Mucosa of stomach (tissue), 1 donor: ENCODE measurements around the gene CMTM3.
"Not testable (repeated sequence)": the region's sequence is repeated elsewhere in the genome, so short reads cannot be mapped to it uniquely, and the experiment has no call there.

Source experiments
- H3K27me3 ChIP-seq: one replicate; pipeline ENCODE4 v1.7.0; 2013; ENCODE audit warnings: mild to moderate bottlenecking, low read length; ENCODE audit not compliant: control insufficient read depth, insufficient read depth
- H3K36me3 ChIP-seq: one replicate; pipeline ENCODE4 v1.7.0; 2013; ENCODE audit warnings: low read length; ENCODE audit not compliant: control insufficient read depth, insufficient read depth
- H3K4me1 ChIP-seq: one replicate; pipeline ENCODE4 v1.7.0; 2013; ENCODE audit warnings: mild to moderate bottlenecking, low read length; ENCODE audit not compliant: control insufficient read depth, insufficient read depth
- H3K4me3 ChIP-seq: one replicate; pipeline ENCODE4 v1.7.0; 2013; ENCODE audit warnings: low read length
- H3K9ac ChIP-seq: one replicate; pipeline ENCODE4 v1.7.0; 2013; ENCODE audit warnings: mild to moderate bottlenecking, low read length, moderate library complexity
- H3K9me3 ChIP-seq: one replicate; pipeline ENCODE4 v1.7.0; 2013; ENCODE audit warnings: mild to moderate bottlenecking, low read length, moderate library complexity; ENCODE audit not compliant: control insufficient read depth
- donor health status: Pancreatic carcinoma.

Gene CMTM3

GRCh38 chr16:66603537-66604375 lies 748 bp upstream of the CMTM3 start:
- no peaks in the 10 kb centered on the region for H3K27me3 ChIP-seq
- H3K36me3 ChIP-seq: no peaks in the 10 kb centered on the region
- peak overlapping the region; percentile 41 for H3K9ac ChIP-seq
- H3K9me3 ChIP-seq: no peaks in the 10 kb centered on the region
- H3K4me3 ChIP-seq: no peak overlapping the region
- peaks cover 25% of the 10 kb centered on the region for H3K4me1 ChIP-seq

- Histone ChIP-seq H3K36me3 (peaks cover 7% of the 10 kb centered on the region), H3K4me3 (no peak overlapping the region), H3K27me3 (no peaks in the 10 kb centered on the region), H3K9me3 (no peaks in the 10 kb centered on the region), H3K4me1 (peaks cover 31% of the 10 kb centered on the region), H3K9ac (peak overlapping the region; percentile 64)
Measured at GRCh38 chr16:66605177-66605978, 874 bp downstream of the CMTM3 start.

- Histone ChIP-seq H3K27me3 (no peaks in the 10 kb centered on the region), H3K4me3 (no peak overlapping the region), H3K9ac (peak overlapping the region; percentile 64), H3K36me3 (peaks cover 7% of the 10 kb centered on the region), H3K9me3 (no peaks in the 10 kb centered on the region), H3K4me1 (peaks cover 31% of the 10 kb centered on the region)
Measured at GRCh38 chr16:66605979-66606751, 1.7 kb downstream of the CMTM3 start.

GRCh38 chr16:66608241-66609138 lies 4.0 kb downstream of the CMTM3 start:
- peaks cover 30% of the 10 kb centered on the region for H3K4me1 ChIP-seq
- H3K36me3 ChIP-seq: peaks cover 7% of the 10 kb centered on the region
- no peak overlapping the region for H3K9ac ChIP-seq
- no peak overlapping the region for H3K4me3 ChIP-seq
- no peaks in the 10 kb centered on the region for H3K27me3 ChIP-seq
- no peaks in the 10 kb centered on the region for H3K9me3 ChIP-seq

- Histone ChIP-seq H3K4me1 (peaks cover 24% of the 10 kb centered on the region), H3K9ac (no peak overlapping the region), H3K27me3 (no peaks in the 10 kb centered on the region), H3K4me3 (no peak overlapping the region), H3K9me3 (no peaks in the 10 kb centered on the region), H3K36me3 (peaks cover 8% of the 10 kb centered on the region)
Measured at GRCh38 chr16:66609139-66609510, 4.6 kb downstream of the CMTM3 start.

- Histone ChIP-seq H3K27me3 (no peaks in the 10 kb centered on the region), H3K9me3 (no peaks in the 10 kb centered on the region), H3K9ac (no peak overlapping the region)
Measured at GRCh38 chr16:66610111-66610820, 5.8 kb downstream of the CMTM3 start.

GRCh38 chr16:66611911-66612310 lies 7.4 kb downstream of the CMTM3 start:
- H3K9ac ChIP-seq, H3K27me3 ChIP-seq, H3K9me3 ChIP-seq, H3K4me3 ChIP-seq: not testable (repeated sequence)
- Histone ChIP-seq H3K36me3 (peaks cover 10% of the 10 kb centered on the region), H3K4me1 (peaks cover 14% of the 10 kb centered on the region)

More at GRCh38 chr16:66610111-66610820, 5.8 kb downstream of the CMTM3 start:
- H3K4me1 ChIP-seq: peaks cover 24% of the 10 kb centered on the region
- H3K36me3 ChIP-seq: peaks cover 10% of the 10 kb centered on the region
- no peak overlapping the region for H3K4me3 ChIP-seq

GRCh38 chr16:66612422-66612821 lies 7.9 kb downstream of the CMTM3 start:
- Histone ChIP-seq H3K9ac (no peak overlapping the region), H3K9me3 (no peaks in the 10 kb centered on the region), H3K4me1 (peaks cover 14% of the 10 kb centered on the region), H3K36me3 (peaks cover 10% of the 10 kb centered on the region), H3K27me3 (no peaks in the 10 kb centered on the region), H3K4me3 (no peak overlapping the region)

- Histone ChIP-seq H3K4me1 (peaks cover 15% of the 10 kb centered on the region), H3K36me3 (peaks cover 15% of the 10 kb centered on the region), H3K4me3 (no peak overlapping the region), H3K9ac (no peak overlapping the region), H3K27me3 (no peaks in the 10 kb centered on the region), H3K9me3 (no peaks in the 10 kb centered on the region)
Measured at GRCh38 chr16:66614161-66614802, 9.8 kb downstream of the CMTM3 start.

GRCh38 chr16:66616169-66616568 lies 11.7 kb downstream of the CMTM3 start:
- H3K36me3 ChIP-seq: peaks cover 7% of the 10 kb centered on the region
- H3K9ac ChIP-seq: no peak overlapping the region
- no peaks in the 10 kb centered on the region for H3K9me3 ChIP-seq
- H3K4me3 ChIP-seq: no peak overlapping the region
- H3K4me1 ChIP-seq: peaks cover 18% of the 10 kb centered on the region
- H3K27me3 ChIP-seq: no peaks in the 10 kb centered on the region
